Right lung (tissue), 10 donors: ENCODE data around the gene SCAANT1. TPM values are rescaled to one million over a fixed set of nuclear protein-coding genes. Genes with fewer than 3 reads are reported as not detected.

Experiments
- DNase-seq, 2 donors: peaks; one replicate each; pipeline ENCODE4 v3.0.0-alpha.2; 2013
- long read RNA-seq, 8 donors: transcript quantifications; one replicate each; lab custom pipeline, GENCODE V29; 2026
- polyA plus RNA-seq, 5 donors: library from polyadenylated mRNA; unstranded; fragments of 120-200 nt; gene quantifications; one replicate each; pipeline versions ENCODE4 v1.2.1 to v1.2.3, GENCODE V29; 2013; ENCODE audit warnings: inconsistent platforms in 1 of 5, low replicate concordance in 1 of 5; ENCODE audit not compliant: insufficient read length in 5 of 5, insufficient read depth in 1 of 5

The SCAANT1 gene
- polyA plus RNA-seq, result 1 to 10 TPM; 1.1 to 2.7 (median 1.4) TPM
- long read RNA-seq, donor 1, partial matches to known transcripts, result 7 of 7 reads
- long read RNA-seq, donor 1, other reads (novel, unspliced or antisense), result 0 of 7 reads
- long read RNA-seq, donor 2, result 0 reads
- long read RNA-seq, donor 3, result 0 reads
- long read RNA-seq, donor 4, result 0 reads
- long read RNA-seq, donor 5, result 0 reads
- long read RNA-seq, donor 6, partial matches to known transcripts, result 5 of 5 reads
- long read RNA-seq, donor 6, other reads (novel, unspliced or antisense), result 0 of 5 reads
- long read RNA-seq, donor 7, result 0 reads
- long read RNA-seq, donor 8, result 0 reads

DNA sequence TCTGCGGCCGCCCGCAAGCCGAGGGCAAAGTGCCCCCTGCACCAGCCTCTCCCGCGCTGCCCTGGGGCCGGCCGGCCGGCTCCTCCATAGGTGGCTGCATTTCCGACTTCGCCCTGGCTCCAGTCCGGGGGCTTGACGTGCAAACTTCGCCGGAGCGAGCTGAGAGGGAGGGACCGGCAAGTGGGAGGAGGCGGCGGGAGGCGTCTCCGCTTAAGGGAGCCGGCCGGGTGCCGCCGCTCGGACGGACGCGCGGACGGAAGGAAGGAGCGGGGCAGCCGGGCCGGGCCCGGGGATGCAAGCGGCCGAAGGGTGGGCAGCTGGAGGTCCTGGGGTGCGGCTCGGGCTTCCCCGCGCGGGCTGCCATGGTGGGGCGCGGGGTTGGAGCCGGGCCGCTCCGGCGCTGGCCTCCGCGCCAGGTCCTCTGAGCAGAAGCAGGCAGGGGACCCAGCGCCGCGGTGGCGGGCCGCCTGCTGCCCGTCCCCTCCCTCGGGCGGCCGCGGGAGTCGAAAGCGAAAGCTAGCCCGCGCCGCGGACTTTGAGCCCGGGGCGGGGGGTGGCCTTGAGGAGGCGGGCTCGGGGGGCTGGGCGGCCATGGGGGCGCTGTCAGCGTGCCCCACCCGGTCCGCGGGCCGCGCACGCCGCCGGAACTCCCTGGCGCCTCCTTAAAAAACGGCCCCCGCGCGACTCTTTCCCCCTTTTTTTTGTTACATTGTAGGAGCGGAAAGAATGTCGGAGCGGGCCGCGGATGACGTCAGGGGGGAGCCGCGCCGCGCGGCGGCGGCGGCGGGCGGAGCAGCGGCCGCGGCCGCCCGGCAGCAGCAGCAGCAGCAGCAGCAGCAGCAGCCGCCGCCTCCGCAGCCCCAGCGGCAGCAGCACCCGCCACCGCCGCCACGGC, at the start of gene SCAANT1:
Gene SCAANT1, minus strand, starts transcription at position 511 of the 895 bp plus-strand sequence.
- peak; percentile 89 for DNase-seq

DNA sequence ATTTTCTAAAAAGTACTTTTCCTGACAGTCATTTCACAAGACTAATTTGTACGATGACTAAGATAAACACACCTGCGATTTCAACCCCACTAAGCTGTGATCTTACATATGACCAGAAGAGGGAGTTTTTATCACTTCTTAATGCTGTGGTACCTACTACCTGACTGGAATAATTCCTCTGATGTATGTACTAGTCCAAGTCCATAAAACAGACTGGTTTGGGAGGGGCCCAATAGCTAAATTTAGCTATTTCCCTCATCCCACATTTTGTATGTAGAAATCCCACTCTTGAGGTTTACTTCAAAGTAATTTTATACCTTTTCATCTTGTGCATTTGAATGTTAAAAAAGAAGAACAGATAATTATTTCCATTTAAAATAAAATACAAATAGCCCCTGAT, 49.7 kb upstream of the SCAANT1 start:
- DNase-seq, result no peak

- no peak for DNase-seq
These were observed 48.0 kb upstream of the SCAANT1 start for GRCh38 chr3:63960048-63960711.

- no peak for DNase-seq
These were observed 47.0 kb upstream of the SCAANT1 start for GRCh38 chr3:63959146-63959545.

GRCh38 chr3:63955830-63956545, 43.8 kb upstream of the SCAANT1 start:
- no peak for DNase-seq

DNA sequence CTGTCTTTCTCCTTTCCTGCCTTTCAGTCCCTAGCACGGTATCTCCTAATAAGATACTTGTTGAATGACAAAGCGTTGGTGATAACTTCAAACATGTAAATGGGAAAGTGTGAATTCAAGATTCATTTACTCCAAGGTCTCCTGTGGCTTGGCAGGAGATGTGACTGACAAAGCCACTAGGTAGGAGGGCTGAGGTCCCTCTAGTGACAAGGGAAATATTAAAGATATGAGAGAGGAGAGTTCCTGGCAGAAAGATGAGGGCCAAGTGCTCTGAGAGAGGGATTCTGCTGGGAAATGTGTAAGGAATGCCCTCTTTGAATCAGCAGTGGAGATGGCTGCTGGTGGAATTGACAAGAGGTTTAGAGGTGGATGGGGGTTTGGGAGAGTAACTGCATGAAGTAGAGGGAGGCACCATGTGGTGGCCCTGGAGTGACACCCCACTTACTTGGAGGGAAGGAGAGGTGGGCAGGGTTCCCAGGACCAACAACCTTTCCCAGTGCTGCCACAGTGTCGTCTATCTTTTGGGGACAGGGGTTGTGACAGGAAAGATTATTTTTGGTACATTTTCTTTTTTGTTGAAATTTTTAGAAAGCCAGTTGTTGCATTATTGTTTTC, 43.0 kb upstream of the SCAANT1 start:
- no peak for DNase-seq

DNA sequence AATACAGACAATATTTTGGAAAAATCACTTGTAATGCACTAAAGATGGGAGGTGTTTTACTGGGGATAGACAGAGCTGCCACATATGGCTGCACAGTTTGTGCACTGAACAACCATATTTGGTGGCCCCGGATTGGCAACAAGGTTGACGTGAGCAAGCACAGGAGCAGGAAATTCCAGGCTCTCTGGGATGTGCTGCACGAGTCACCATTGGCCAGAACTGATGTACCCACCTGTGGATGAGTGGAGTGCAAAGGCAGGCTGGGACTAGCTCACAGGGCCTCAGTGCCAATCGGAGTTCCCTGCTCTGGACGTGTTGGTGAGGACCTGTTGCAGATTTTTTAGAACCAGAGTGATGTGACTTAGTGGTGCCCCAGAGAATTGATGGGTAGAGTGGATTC, 42.0 kb upstream of the SCAANT1 start:
- no peak for DNase-seq

GRCh38 chr3:63952248-63952594, 40.0 kb upstream of the SCAANT1 start:
- DNase-seq, result no peak

- no peak for DNase-seq
These were observed 39.5 kb upstream of the SCAANT1 start for GRCh38 chr3:63951492-63952247.

- DNase-seq, result no peak
These were observed 38.5 kb upstream of the SCAANT1 start for GRCh38 chr3:63950698-63951097.

- DNase-seq, result peak in 1 of 2 donors; percentile 53
These were observed 36.8 kb upstream of the SCAANT1 start for GRCh38 chr3:63949005-63949404.

DNA sequence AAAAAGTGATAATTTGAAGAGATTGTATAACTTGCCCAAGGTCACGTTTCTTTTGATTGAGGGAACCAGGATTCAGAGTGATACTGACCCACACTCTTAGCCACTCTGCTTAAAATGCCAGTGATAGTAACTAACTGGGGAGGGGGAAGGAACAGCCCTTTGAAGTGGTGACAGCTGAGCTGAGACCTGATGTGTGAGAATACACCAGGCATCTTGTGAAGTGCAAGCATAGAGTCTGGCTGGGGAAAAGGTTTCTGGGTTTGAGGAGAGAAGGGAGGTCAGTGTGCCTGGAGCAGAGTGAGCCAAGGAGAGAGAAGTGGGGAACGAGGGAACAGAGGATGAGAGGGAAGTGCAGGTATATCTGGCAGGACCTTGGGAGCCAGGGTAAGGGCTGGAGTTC, 35.4 kb upstream of the SCAANT1 start:
- no peak for DNase-seq

GRCh38 chr3:63946753-63947152, 34.6 kb upstream of the SCAANT1 start:
- DNase-seq, result no peak

DNA sequence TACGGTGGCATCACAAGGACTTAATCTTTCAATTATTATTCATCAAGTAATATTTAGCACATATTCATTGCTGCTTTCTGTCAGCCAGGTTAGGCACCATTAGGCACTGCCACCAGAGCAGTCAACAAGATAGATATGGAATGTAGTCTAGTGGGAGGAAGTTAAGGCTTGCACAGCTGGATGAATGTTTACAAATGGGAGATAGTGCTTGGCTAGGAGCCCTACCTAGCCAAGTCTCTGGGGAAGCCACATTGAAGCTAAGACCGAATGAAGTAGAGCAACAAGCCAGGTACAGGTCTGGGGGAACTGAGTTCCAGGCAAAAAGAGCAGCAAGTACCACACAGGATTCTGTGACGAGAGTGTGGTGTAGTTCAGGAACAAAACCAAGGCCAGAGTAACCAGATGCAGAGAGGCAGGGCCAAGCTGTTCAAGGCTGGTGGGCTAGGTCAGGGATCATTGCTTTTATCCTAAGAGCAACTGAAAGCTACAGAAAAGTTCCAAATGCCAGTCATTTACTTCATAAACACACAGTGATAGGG, 33.4 kb upstream of the SCAANT1 start:
- no peak for DNase-seq

GRCh38 chr3:63943678-63944077, 31.5 kb upstream of the SCAANT1 start:
- no peak for DNase-seq

DNA sequence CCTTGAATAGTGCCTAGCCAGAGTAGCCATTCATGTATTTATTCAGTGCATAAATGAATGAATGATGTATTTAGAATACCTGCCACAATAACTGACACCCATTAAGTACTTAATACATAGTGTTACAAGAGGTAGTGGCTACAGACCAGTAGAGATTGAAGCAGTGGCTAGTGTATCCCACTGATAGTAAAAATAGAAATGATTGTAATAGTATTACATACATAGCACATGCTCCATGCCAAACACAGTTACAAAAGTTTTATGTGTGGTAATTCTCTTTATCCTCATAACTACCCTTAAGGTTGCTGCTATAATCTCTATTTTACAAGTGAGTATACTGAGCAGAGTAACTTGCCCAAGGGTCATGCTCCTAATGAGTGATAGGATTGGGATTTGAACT, 30.3 kb upstream of the SCAANT1 start:
- DNase-seq, result no peak

DNA sequence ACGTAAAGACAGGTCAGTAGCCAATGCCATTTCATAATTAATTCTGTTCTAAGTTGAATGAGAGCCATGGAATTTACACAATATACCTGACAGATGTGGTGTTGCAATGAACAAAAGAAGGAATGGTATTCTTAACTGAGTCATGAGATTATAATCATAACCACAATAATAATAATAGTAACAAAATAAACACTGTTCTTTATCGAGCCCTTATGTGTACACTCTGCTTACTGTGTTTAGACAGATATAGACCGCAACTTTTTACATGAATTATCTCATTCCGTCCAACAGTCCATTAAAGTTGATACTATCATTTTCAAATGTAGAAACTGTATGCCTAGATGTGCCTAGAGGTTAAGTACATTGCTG, 28.2 kb upstream of the SCAANT1 start:
- DNase-seq, result no peak

- DNase-seq, result peak in 1 of 2 donors; percentile 36
These were observed 25.8 kb upstream of the SCAANT1 start for GRCh38 chr3:63937661-63938651.

DNA sequence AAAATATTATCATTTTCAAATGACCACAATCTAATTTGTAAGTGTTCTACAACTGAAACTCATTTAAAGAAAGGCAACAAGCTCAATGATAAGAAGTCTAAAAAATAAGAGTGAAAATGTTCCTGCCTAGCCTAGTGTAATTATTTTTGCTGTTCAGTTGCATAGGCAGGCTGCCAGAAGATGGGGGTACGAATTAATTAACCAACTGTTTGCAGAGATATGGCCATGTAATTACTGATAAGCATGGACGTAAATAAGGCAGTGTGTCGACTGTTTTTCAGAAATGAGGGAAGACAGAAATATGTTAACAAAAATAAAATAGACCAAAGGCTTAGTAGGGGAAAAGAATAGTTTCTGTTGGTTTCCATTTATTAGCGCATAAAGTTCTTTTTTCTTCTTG, 24.7 kb upstream of the SCAANT1 start:
- DNase-seq, result no peak
